Activated naive CD4-positive, alpha-beta T cell treated with anti-CD3 and anti-CD28 coated beads, Interleukin-2, amount 50 U/mL, for 24 hours (primary cell): ENCODE data around the gene EMSY.

Source experiments
- H3K27ac Mint-ChIP-seq: one replicate; pipeline ENCODE4 v1.8.0; 2021; ENCODE audit warnings: mild to moderate bottlenecking, mixed read lengths
- H3K27me3 Mint-ChIP-seq: one replicate; pipeline ENCODE4 v1.8.0; 2021; ENCODE audit warnings: mixed read lengths
- H3K36me3 Mint-ChIP-seq: one replicate; pipeline ENCODE4 v1.8.0; 2021; ENCODE audit warnings: mixed read lengths
- H3K4me1 Mint-ChIP-seq: one replicate; pipeline ENCODE4 v1.8.0; 2021; ENCODE audit warnings: mixed read lengths
- H3K4me3 Mint-ChIP-seq: one replicate; pipeline ENCODE4 v1.8.0; 2021; ENCODE audit warnings: mild to moderate bottlenecking, mixed read lengths
- H3K9me3 Mint-ChIP-seq: one replicate; pipeline ENCODE4 v1.8.0; 2021; ENCODE audit warnings: mixed read lengths

Gene EMSY

GRCh38 chr11:76443268-76443980 lies 1.4 kb upstream of the EMSY start:
- peaks cover 31% of the 10 kb centered on the region for H3K4me1 Mint-ChIP-seq
- H3K27me3 Mint-ChIP-seq, result no peaks in the 10 kb centered on the region

DNA sequence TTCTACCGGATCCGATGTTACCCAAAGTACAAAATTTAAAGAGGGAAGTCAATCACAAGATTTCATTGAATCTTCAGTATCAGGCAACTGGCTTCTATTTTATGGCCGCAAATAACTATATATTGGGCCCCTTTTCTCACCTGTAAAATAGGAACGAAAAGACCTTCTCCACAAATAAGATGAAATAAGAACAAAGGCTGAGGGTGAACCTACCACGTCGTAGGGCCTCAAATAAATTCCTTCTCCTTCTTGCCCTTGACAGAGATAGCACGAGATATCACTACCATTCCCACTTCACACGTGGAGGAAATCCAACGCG lies 794 bp upstream of the EMSY start:
- Mint-ChIP-seq H3K4me1 (peaks cover 35% of the 10 kb centered on the region), H3K4me3 (peak overlapping the region; percentile 99), H3K27ac (peak overlapping the region; percentile 99), H3K27me3 (no peaks in the 10 kb centered on the region), H3K9me3 (no peaks in the 10 kb centered on the region), H3K36me3 (peaks cover 6% of the 10 kb centered on the region)

More at GRCh38 chr11:76443268-76443980, 1.4 kb upstream of the EMSY start:
- peak overlapping the region; percentile 99 for H3K4me3 Mint-ChIP-seq
- H3K36me3 Mint-ChIP-seq, result peaks cover 4% of the 10 kb centered on the region
- no peaks in the 10 kb centered on the region for H3K9me3 Mint-ChIP-seq
- H3K27ac Mint-ChIP-seq, result peak overlapping the region; percentile 99

DNA sequence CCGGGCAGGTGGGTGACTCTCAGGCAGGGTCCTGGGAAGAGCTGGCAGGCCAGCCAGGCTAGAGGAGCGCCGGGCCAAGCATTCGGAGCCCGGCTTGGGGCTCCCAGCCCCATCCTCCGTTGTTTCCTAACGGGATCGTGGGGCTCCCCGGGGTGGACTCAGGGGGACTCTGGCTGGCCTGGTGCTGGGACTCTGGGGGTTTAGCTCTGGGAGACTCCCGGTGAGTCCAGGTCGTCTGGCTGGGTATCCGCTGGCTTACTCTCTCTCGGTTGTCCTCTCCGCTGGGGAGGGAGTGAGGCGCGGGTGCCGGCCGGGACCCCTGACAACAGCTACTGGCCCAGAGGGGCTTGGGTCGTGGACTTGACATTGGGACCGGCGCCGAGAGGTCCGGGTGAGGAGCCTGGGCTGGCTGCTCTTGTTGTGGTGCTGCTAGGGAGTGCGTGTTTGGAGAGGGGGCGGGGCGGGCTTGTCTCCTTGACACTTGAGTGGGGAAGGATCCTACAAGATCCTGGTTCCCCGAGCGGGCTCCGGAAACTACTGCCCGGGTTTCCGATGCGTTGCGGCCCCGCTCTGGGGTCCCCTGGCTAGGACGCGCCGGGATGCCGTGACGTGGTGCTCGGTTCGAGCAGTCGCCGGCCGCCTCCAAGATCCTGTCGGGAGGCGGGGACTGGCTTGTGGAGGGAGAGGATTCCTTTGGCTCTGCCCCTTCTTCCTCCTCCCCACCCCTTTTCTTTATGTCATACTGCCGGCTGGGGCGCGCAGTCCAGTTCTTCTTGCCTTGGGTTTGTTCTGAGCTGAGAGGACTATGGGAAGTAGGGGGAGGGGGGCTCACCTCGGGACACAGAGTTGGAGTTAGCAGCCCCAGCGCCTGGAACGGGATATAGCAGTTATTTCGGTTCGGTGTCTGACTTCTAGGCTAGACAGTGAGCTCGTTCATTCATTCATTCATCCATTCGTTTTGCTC lies 585 bp downstream of the EMSY start:
- peaks cover 46% of the 10 kb centered on the region for H3K4me1 Mint-ChIP-seq
- peak overlapping the region; percentile 99 for H3K4me3 Mint-ChIP-seq
- H3K9me3 Mint-ChIP-seq, result no peaks in the 10 kb centered on the region
- H3K27ac Mint-ChIP-seq, result peak overlapping the region; percentile 99
- peaks cover 14% of the 10 kb centered on the region for H3K36me3 Mint-ChIP-seq
- H3K27me3 Mint-ChIP-seq, result no peaks in the 10 kb centered on the region

DNA sequence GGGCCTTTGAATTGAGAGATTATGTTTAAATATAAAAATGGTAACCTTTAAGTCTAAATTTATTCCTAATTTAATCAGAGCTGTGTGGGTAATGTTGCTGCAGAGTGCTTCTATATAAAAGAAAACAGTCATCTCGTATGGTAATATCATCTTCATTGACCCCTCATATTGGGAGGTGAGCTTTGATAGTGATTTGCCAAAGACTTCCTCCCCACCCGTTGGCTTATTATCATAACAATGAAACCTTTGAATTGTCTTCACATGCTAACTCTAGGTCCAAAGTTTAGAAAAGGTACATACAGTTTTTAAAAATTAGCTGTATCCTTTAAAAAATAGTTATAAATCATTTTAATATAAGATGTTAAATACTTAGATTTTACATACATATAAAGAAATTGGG lies 3.7 kb downstream of the EMSY start:
- Mint-ChIP-seq H3K36me3 (peaks cover 20% of the 10 kb centered on the region), H3K4me3 (no peak overlapping the region), H3K27ac (no peak overlapping the region), H3K4me1 (peaks cover 47% of the 10 kb centered on the region), H3K9me3 (no peaks in the 10 kb centered on the region), H3K27me3 (no peaks in the 10 kb centered on the region)

GRCh38 chr11:76453248-76453647 lies 8.4 kb downstream of the EMSY start:
- no peak overlapping the region for H3K27ac Mint-ChIP-seq
- H3K27me3 Mint-ChIP-seq, result no peaks in the 10 kb centered on the region
- peaks cover 26% of the 10 kb centered on the region for H3K4me1 Mint-ChIP-seq
- peaks cover 21% of the 10 kb centered on the region for H3K36me3 Mint-ChIP-seq
- H3K9me3 Mint-ChIP-seq, result no peaks in the 10 kb centered on the region
- no peak overlapping the region for H3K4me3 Mint-ChIP-seq

GRCh38 chr11:76455331-76455730 lies 10.5 kb downstream of the EMSY start:
- no peak overlapping the region for H3K27ac Mint-ChIP-seq
- H3K9me3 Mint-ChIP-seq, result no peaks in the 10 kb centered on the region
- H3K36me3 Mint-ChIP-seq, result peaks cover 12% of the 10 kb centered on the region
- H3K27me3 Mint-ChIP-seq, result no peaks in the 10 kb centered on the region
- no peak overlapping the region for H3K4me3 Mint-ChIP-seq
- peaks cover 11% of the 10 kb centered on the region for H3K4me1 Mint-ChIP-seq

DNA sequence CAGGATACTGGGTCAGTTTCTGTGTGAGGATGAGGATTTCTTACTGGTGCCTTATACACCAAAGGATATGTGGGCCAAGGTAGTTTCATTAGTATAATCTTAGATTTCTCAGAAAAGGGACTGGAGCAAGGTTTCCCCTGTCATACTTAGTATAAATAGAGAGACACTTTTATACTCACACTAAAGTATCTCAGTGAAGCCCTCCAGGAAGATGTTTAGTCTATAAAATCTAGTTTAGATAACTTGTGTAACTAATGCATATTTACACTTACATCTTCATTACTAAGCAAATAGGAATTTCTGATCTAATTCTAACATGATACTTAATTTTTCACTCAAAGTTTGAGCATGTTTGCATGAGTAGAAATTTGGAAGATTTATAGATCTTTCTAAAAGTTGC lies 11.1 kb downstream of the EMSY start:
- Mint-ChIP-seq H3K4me1 (peaks cover 10% of the 10 kb centered on the region), H3K36me3 (peaks cover 13% of the 10 kb centered on the region), H3K27me3 (no peaks in the 10 kb centered on the region), H3K27ac (no peak overlapping the region), H3K4me3 (no peak overlapping the region), H3K9me3 (no peaks in the 10 kb centered on the region)

GRCh38 chr11:76456571-76456970 lies 11.8 kb downstream of the EMSY start:
- Mint-ChIP-seq H3K4me3 (no peak overlapping the region), H3K9me3 (no peaks in the 10 kb centered on the region), H3K27ac (no peak overlapping the region), H3K27me3 (no peaks in the 10 kb centered on the region), H3K36me3 (peaks cover 12% of the 10 kb centered on the region), H3K4me1 (peaks cover 7% of the 10 kb centered on the region)

DNA sequence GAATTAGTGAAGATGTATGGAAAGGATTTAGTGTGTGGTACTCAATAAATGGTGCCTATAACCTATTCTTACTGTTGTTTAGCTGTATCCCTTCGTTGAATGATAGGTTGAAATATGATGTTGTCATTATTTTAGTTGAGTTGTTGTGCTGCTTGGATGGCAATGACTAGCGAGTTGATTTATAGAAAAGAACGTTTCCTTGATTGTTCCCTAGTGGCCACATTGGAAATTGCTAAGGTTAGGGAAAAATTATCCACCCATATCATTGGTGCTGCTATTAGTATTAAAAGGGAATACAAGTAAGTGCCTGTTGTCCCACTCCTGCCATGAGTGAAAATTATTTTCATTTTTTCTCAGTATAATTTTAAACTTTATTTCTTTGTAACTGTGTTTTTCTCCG lies 14.5 kb downstream of the EMSY start:
- Mint-ChIP-seq H3K4me1 (peaks cover 5% of the 10 kb centered on the region), H3K9me3 (no peaks in the 10 kb centered on the region), H3K4me3 (no peak overlapping the region), H3K36me3 (peaks cover 10% of the 10 kb centered on the region), H3K27ac (no peak overlapping the region), H3K27me3 (no peaks in the 10 kb centered on the region)

DNA sequence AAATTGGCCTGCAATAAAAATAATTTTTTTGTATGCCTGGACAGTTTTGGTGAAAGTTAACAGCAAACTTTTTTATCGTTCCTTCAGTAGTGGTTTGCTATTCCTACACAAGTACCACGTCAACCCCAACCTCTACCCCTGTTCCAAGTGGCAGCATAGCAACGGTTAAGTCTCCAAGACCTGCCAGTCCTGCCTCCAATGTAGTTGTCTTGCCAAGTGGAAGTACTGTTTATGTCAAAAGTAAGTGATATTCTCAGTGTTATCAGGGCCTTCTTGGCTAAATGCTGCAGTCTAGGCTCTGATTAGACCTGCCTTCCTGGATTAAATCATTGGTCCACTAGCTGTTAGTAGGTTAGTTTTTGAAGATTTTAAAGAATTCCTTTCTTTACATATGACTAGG lies 15.0 kb downstream of the EMSY start:
- no peaks in the 10 kb centered on the region for H3K9me3 Mint-ChIP-seq
- no peak overlapping the region for H3K27ac Mint-ChIP-seq
- H3K36me3 Mint-ChIP-seq, result peaks cover 10% of the 10 kb centered on the region
- H3K4me1 Mint-ChIP-seq, result peaks cover 9% of the 10 kb centered on the region
- H3K4me3 Mint-ChIP-seq, result no peak overlapping the region
- no peaks in the 10 kb centered on the region for H3K27me3 Mint-ChIP-seq

DNA sequence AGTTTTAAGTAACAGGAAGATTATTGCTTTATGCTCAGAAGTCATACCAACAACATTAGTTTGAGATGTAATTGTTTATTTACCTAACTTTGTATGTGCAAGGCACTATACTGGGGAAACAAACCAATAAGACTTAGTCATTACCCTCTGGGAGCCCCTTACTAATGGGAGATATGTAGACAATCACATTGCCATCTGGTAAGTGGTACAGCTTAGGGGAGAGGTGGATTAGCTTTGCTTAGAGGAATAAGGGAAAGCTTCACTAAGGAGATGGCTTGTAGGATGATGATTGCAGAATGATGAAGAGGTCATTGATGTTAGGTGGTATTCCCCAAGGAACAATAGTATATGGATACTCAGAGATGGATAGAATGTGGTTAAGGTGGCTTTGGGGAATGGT lies 17.5 kb downstream of the EMSY start:
- H3K4me1 Mint-ChIP-seq, result peaks cover 13% of the 10 kb centered on the region
- no peak overlapping the region for H3K4me3 Mint-ChIP-seq
- no peaks in the 10 kb centered on the region for H3K27me3 Mint-ChIP-seq
- H3K9me3 Mint-ChIP-seq, result no peaks in the 10 kb centered on the region
- H3K36me3 Mint-ChIP-seq, result peaks cover 14% of the 10 kb centered on the region
- no peak overlapping the region for H3K27ac Mint-ChIP-seq

- Mint-ChIP-seq H3K27me3 (no peaks in the 10 kb centered on the region), H3K4me3 (no peak overlapping the region), H3K9me3 (no peaks in the 10 kb centered on the region), H3K27ac (no peak overlapping the region), H3K4me1 (peaks cover 13% of the 10 kb centered on the region), H3K36me3 (peaks cover 20% of the 10 kb centered on the region)
These were observed 20.9 kb downstream of the EMSY start for GRCh38 chr11:76465701-76466100.

DNA sequence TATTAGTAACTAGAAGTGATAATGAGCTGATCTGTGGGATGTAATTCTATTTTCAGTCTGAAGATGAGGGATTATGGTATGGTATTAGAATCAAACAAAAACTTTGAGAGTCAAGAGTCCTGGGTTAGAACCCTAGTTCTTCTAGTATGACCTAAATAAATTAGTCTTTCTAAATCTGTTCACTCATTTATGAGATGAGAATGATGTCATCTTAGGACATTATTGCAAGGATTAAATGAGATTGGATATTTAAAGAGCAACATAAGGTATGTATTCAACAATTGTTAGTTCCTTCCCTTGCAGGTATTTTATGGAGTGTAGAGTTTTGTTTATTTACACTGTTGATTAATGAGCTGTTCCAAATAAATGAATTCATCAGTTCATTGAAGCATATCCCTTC lies 21.8 kb downstream of the EMSY start:
- H3K9me3 Mint-ChIP-seq, result no peaks in the 10 kb centered on the region
- H3K4me3 Mint-ChIP-seq, result no peak overlapping the region
- H3K4me1 Mint-ChIP-seq, result peaks cover 17% of the 10 kb centered on the region
- H3K27ac Mint-ChIP-seq, result no peak overlapping the region
- no peaks in the 10 kb centered on the region for H3K27me3 Mint-ChIP-seq
- peaks cover 24% of the 10 kb centered on the region for H3K36me3 Mint-ChIP-seq

DNA sequence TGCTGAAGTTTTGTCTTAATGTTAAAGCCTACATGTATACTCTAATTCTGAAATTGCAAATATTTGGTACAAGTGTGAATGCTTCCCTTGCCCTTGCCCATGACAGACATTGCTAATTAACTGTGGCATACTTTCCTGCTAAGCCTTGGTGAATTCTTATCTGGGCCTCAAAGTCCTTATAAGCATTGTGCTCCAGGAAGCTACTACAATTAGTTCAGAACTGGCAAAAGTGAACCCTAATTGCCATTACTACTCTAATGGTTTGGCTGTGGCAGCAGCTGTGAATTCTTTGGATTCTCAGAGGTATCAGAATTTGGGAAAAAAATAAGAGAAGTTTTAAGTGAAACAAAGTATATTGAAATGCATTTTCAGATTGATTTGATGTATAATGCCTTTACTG lies 24.3 kb downstream of the EMSY start:
- no peak overlapping the region for H3K4me3 Mint-ChIP-seq

DNA sequence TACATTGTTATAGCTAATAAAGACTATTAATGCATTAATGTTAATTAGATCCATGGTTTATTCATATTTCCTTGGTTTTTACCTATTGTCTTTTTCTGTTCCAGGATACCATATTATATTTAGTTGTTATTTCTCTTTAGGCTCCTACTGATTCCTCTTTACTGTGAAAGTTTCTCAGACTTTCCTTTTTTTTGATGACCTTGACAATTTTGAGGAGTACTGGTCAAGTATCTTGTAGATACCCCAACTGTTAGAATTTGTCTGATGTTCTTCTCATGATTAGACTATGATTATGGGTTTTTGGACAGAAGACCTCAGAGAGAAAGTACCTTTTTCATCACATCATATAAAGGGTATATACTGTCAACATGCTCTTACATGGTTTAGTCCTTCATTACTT lies 26.6 kb downstream of the EMSY start:
- Mint-ChIP-seq H3K4me3 (no peak overlapping the region), H3K4me1 (peaks cover 16% of the 10 kb centered on the region), H3K27ac (no peak overlapping the region), H3K9me3 (no peaks in the 10 kb centered on the region), H3K36me3 (peaks cover 31% of the 10 kb centered on the region), H3K27me3 (no peaks in the 10 kb centered on the region)

More for the DNA sequence above, 24.3 kb downstream of the EMSY start:
- Mint-ChIP-seq H3K4me1 (peaks cover 13% of the 10 kb centered on the region), H3K36me3 (peaks cover 27% of the 10 kb centered on the region), H3K27me3 (no peaks in the 10 kb centered on the region), H3K9me3 (no peaks in the 10 kb centered on the region), H3K27ac (no peak overlapping the region)

- H3K27ac Mint-ChIP-seq, result no peak overlapping the region
- H3K4me1 Mint-ChIP-seq, result peaks cover 23% of the 10 kb centered on the region
- H3K9me3 Mint-ChIP-seq, result peaks cover 4% of the 10 kb centered on the region
- H3K36me3 Mint-ChIP-seq, result peaks cover 23% of the 10 kb centered on the region
- H3K27me3 Mint-ChIP-seq, result no peaks in the 10 kb centered on the region
- H3K4me3 Mint-ChIP-seq, result no peak overlapping the region
These were observed 35.4 kb downstream of the EMSY start for GRCh38 chr11:76480241-76480640.
